Mesenchymal stem cell (in vitro differentiated cells and primary cell): ENCODE measurements around the gene IL1RAPL1.

Source experiments
- DNase-seq: peaks from one replicate; pipeline ENCODE4 v3.0.0-alpha.2; 2013
- H2AFZ ChIP-seq: one replicate; pipeline ENCODE4 v1.6.1; 2013; ENCODE audit warnings: low read depth, mild to moderate bottlenecking, control low read depth, inconsistent platforms, low read length, moderate library complexity
- H2AK5ac ChIP-seq: 2 replicates; pipeline ENCODE4 v1.6.1; 2013; ENCODE audit warnings: low read length, moderate library complexity, mild to moderate bottlenecking, inconsistent platforms; ENCODE audit not compliant: severe bottlenecking
- H2BK120ac ChIP-seq: one replicate; pipeline ENCODE4 v1.6.1; 2013; ENCODE audit warnings: low read depth, mild to moderate bottlenecking, inconsistent platforms, low read length, moderate library complexity
- H2BK12ac ChIP-seq, 2 experiments: one replicate each; pipeline ENCODE4 v1.6.1; 2013; ENCODE audit warnings: inconsistent platforms in 2 of 2, low read length in 2 of 2, mild to moderate bottlenecking in 2 of 2, moderate library complexity in 2 of 2, control low read depth in 1 of 2
- H2BK15ac ChIP-seq: one replicate; pipeline ENCODE4 v1.6.1; 2013; ENCODE audit warnings: mild to moderate bottlenecking, low read depth, inconsistent platforms; ENCODE audit not compliant: poor library complexity, severe bottlenecking
- H2BK5ac ChIP-seq: 2 replicates; pipeline ENCODE4 v1.6.1; 2013; ENCODE audit warnings: low read depth, mild to moderate bottlenecking, low read length, control low read depth, inconsistent platforms; ENCODE audit not compliant: poor library complexity, severe bottlenecking
- H3K14ac ChIP-seq, 2 experiments: one replicate each; pipeline ENCODE4 v1.6.1; 2013; ENCODE audit warnings: inconsistent platforms in 2 of 2, low read length in 2 of 2, control low read depth in 1 of 2, mild to moderate bottlenecking in 1 of 2, moderate library complexity in 1 of 2
- H3K18ac ChIP-seq, 2 experiments: one replicate each; pipeline ENCODE4 v1.6.1; 2013; ENCODE audit warnings: inconsistent platforms in 2 of 2, low read length in 2 of 2, control low read depth in 1 of 2, low read depth in 1 of 2, mild to moderate bottlenecking in 1 of 2
- H3K23ac ChIP-seq, 2 experiments: one replicate each; pipeline ENCODE4 v1.6.1; 2013; ENCODE audit warnings: inconsistent platforms in 2 of 2, low read length in 2 of 2, mild to moderate bottlenecking in 2 of 2, moderate library complexity in 2 of 2, control low read depth in 1 of 2
- H3K27ac ChIP-seq: 2 replicates; pipeline ENCODE4 v1.5.1; 2013; ENCODE audit warnings: mild to moderate bottlenecking, moderate library complexity, low read length, control low read depth, inconsistent platforms; ENCODE audit not compliant: poor library complexity, severe bottlenecking
- H3K27me3 ChIP-seq, 2 experiments: 2 replicates each; pipeline versions ENCODE4 v1.6.1 to v1.7.0; 2013; ENCODE audit warnings: low read length in 2 of 2, mild to moderate bottlenecking in 2 of 2, moderate library complexity in 2 of 2, control low read depth in 1 of 2, inconsistent platforms in 1 of 2; ENCODE audit not compliant: control insufficient read depth in 1 of 2, insufficient read depth in 1 of 2
- H3K36me3 ChIP-seq, 2 experiments: 2 replicates each; pipeline versions ENCODE4 v1.6.1 to v1.7.0; 2013; ENCODE audit warnings: low read length in 2 of 2, control low read depth in 1 of 2, inconsistent platforms in 1 of 2, low read depth in 1 of 2, mild to moderate bottlenecking in 1 of 2; ENCODE audit not compliant: insufficient read depth in 2 of 2, control insufficient read depth in 1 of 2
- H3K4ac ChIP-seq, 2 experiments: one replicate each; pipeline ENCODE4 v1.6.1; 2013; ENCODE audit warnings: inconsistent platforms in 2 of 2, low read length in 2 of 2, mild to moderate bottlenecking in 2 of 2, moderate library complexity in 2 of 2, control low read depth in 1 of 2, low read depth in 1 of 2
- H3K4me1 ChIP-seq: 2 replicates; pipeline ENCODE4 v1.6.1; 2013; ENCODE audit warnings: low read depth, low read length, control low read depth; ENCODE audit not compliant: control insufficient read depth, insufficient read depth
- H3K4me2 ChIP-seq: 2 replicates; pipeline ENCODE4 v1.6.1; 2013; ENCODE audit warnings: low read length, mild to moderate bottlenecking, inconsistent platforms; ENCODE audit not compliant: poor library complexity, severe bottlenecking
- H3K4me3 ChIP-seq, 2 experiments: 2 replicates each; pipeline versions ENCODE4 v1.5.1 to v1.7.0; 2013; ENCODE audit warnings: low read length in 2 of 2, mild to moderate bottlenecking in 2 of 2, control low read depth in 1 of 2, low read depth in 1 of 2; ENCODE audit not compliant: insufficient read depth in 1 of 2
- H3K79me1 ChIP-seq: replicated peaks from 2 replicates; pipeline ENCODE4 v1.6.1; 2013; ENCODE audit warnings: mild to moderate bottlenecking, control low read depth, low read length, inconsistent platforms; ENCODE audit not compliant: poor library complexity, severe bottlenecking
- H3K9ac ChIP-seq: 2 replicates; pipeline ENCODE4 v1.7.0; 2013; ENCODE audit warnings: mild to moderate bottlenecking, low read length, moderate library complexity
- H3K9me3 ChIP-seq: 2 replicates; pipeline ENCODE4 v1.7.0; 2013; ENCODE audit warnings: mild to moderate bottlenecking, low read length; ENCODE audit not compliant: control insufficient read depth
- H4K8ac ChIP-seq: one replicate; pipeline ENCODE4 v1.6.1; 2013; ENCODE audit warnings: inconsistent platforms, mild to moderate bottlenecking, low read length, moderate library complexity
- H4K91ac ChIP-seq: one replicate; pipeline ENCODE4 v1.6.1; 2013; ENCODE audit warnings: mild to moderate bottlenecking, low read length, inconsistent platforms
- WGBS: methylation state at CpG from one replicate; pipeline ENCODE4 v1.1.7; 2013; ENCODE audit warnings: mixed read lengths; 5-methylcytosine and 5-hydroxymethylcytosine counted together

The IL1RAPL1 gene

DNA sequence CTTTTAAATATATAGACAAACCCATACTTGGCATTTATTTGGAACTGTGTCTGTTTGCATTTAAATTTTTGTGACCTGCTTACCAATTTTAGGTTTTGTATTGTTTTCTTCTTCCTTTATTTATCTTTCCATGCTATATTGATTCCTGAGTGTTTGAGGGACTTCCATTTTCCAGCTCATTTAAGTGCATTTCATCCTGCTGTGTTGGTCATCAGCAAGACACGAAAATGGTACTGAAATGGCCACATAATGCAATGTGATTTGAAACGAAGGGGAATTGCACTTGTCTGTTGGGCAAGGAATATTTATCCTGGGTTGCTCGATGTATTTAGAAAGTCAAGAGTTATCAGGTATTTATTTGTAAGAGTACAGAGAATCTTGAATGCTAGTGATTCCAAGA is 1103.8 kb downstream of the IL1RAPL1 start:
- H2BK120ac ChIP-seq = no peak overlapping the region
- no peak overlapping the region for H2BK5ac ChIP-seq
- no peak overlapping the region for H3K14ac ChIP-seq
- H3K9me3 ChIP-seq = no peaks in the 10 kb centered on the region
- no peak for DNase-seq
- no peaks in the 10 kb centered on the region for H3K4me1 ChIP-seq
- H2BK12ac ChIP-seq = no peak overlapping the region
- no peak overlapping the region for H3K23ac ChIP-seq
- no peaks in the 10 kb centered on the region for H3K36me3 ChIP-seq
- no peak overlapping the region for H3K4me3 ChIP-seq
- no peak overlapping the region for H3K4me2 ChIP-seq
- WGBS = 88% methylated on average over 2 of the region's 3 CpGs
- no peaks in the 10 kb centered on the region for H3K79me1 ChIP-seq
- H4K8ac ChIP-seq = no peak overlapping the region
- no peak overlapping the region for H2BK15ac ChIP-seq
- H3K9ac ChIP-seq = no peak overlapping the region
- H2AK5ac ChIP-seq = no peak overlapping the region
- no peak overlapping the region for H3K18ac ChIP-seq
- no peak overlapping the region for H2AFZ ChIP-seq
- H3K27me3 ChIP-seq = no peaks in the 10 kb centered on the region
- no peak overlapping the region for H4K91ac ChIP-seq
- H3K27ac ChIP-seq = no peak overlapping the region
- H3K4ac ChIP-seq = no peak overlapping the region

- H3K4me2 ChIP-seq = no peak overlapping the region
- no peaks in the 10 kb centered on the region for H3K27me3 ChIP-seq
- no peak overlapping the region for H2BK12ac ChIP-seq
- H4K8ac ChIP-seq = no peak overlapping the region
- H3K36me3 ChIP-seq = no peaks in the 10 kb centered on the region
- H3K18ac ChIP-seq = no peak overlapping the region
- H2BK15ac ChIP-seq = no peak overlapping the region
- no peak overlapping the region for H3K23ac ChIP-seq
- H3K9ac ChIP-seq = no peak overlapping the region
- no peaks in the 10 kb centered on the region for H3K9me3 ChIP-seq
- no peak overlapping the region for H3K4ac ChIP-seq
- no peaks in the 10 kb centered on the region for H3K4me1 ChIP-seq
- no peaks in the 10 kb centered on the region for H3K79me1 ChIP-seq
- no peak overlapping the region for H2BK5ac ChIP-seq
- H2AFZ ChIP-seq = no peak overlapping the region
- no peak overlapping the region for H3K4me3 ChIP-seq
- H3K27ac ChIP-seq = no peak overlapping the region
- H4K91ac ChIP-seq = no peak overlapping the region
- no peak overlapping the region for H2AK5ac ChIP-seq
- no peak for DNase-seq
- H3K14ac ChIP-seq = no peak overlapping the region
- WGBS = 80% methylated on average over 1 of the region's 3 CpGs
- no peak overlapping the region for H2BK120ac ChIP-seq
These were observed 1106.7 kb downstream of the IL1RAPL1 start for GRCh38 chrX:29693912-29694311.

DNA sequence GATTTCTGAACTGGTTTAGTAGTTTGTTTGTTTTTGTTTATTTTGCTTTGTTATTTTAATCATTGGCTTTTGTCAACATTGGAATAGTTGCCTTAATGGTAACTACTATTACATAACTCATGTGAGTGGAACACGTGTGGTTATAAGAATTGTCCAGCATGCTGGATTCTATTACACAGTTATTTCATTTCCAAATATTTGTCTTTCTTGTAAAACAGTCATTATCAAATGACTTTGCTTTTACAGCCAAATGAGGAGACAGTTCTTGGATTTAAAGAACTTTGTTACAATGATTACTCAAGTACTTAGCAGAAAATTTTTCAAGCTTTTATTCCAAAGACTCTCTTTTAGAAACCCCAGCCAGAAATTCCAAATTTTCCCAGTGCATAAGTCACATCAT is 1112.0 kb downstream of the IL1RAPL1 start:
- Histone ChIP-seq H3K79me1 (no peaks in the 10 kb centered on the region), H2BK15ac (no peak overlapping the region), H3K36me3 (no peaks in the 10 kb centered on the region), H3K4me3 (no peak overlapping the region), H3K18ac (no peak overlapping the region), H2AK5ac (no peak overlapping the region), H4K91ac (no peak overlapping the region), H3K4me2 (no peak overlapping the region), H3K23ac (no peak overlapping the region), H3K27ac (no peak overlapping the region), H2BK120ac (no peak overlapping the region), H3K14ac (no peak overlapping the region), H3K4ac (no peak overlapping the region), H3K4me1 (no peaks in the 10 kb centered on the region), H4K8ac (no peak overlapping the region), H2AFZ (no peak overlapping the region), H3K9ac (no peak overlapping the region), H3K27me3 (no peaks in the 10 kb centered on the region), H2BK5ac (no peak overlapping the region), H3K9me3 (no peaks in the 10 kb centered on the region), H2BK12ac (no peak overlapping the region)
- peak; percentile 0 for DNase-seq
- WGBS = no CpG with 5 or more reads among the region's 1 CpG

GRCh38 chrX:29707088-29707487 is 1119.8 kb downstream of the IL1RAPL1 start:
- Histone ChIP-seq H3K9ac (no peak overlapping the region), H4K91ac (no peak overlapping the region), H2BK5ac (no peak overlapping the region), H2AFZ (no peak overlapping the region), H3K23ac (no peak overlapping the region), H3K9me3 (peaks cover 21% of the 10 kb centered on the region), H3K4me1 (no peaks in the 10 kb centered on the region), H3K36me3 (no peaks in the 10 kb centered on the region), H2BK120ac (no peak overlapping the region), H2AK5ac (no peak overlapping the region), H3K27me3 (no peaks in the 10 kb centered on the region), H3K14ac (no peak overlapping the region), H4K8ac (no peak overlapping the region), H2BK12ac (no peak overlapping the region), H3K79me1 (no peaks in the 10 kb centered on the region), H2BK15ac (no peak overlapping the region), H3K4me3 (no peak overlapping the region), H3K27ac (no peak overlapping the region), H3K4me2 (no peak overlapping the region), H3K4ac (no peak overlapping the region), H3K18ac (no peak overlapping the region)
- WGBS = 100% methylated on average over 2 of the region's 2 CpGs
- DNase-seq = no peak
